AG09309 (cell line): Measurements from ENCODE around the gene SNRK.

Experiments used
- DNase-seq: peaks from one replicate; pipeline ENCODE4 v3.0.0-alpha.2; 2010; ENCODE audit warnings: low read depth
- H3K4me3 ChIP-seq: 2 replicates; pipeline ENCODE4 v1.5.1; 2011; ENCODE audit warnings: mild to moderate bottlenecking, low read depth, low read length, moderate library complexity; ENCODE audit not compliant: control insufficient read depth
- CTCF ChIP-seq: IDR thresholded peaks from 2 replicates; pipeline ENCODE4 v1.5.1; 2011; ENCODE audit warnings: mild to moderate bottlenecking, low read depth, low read length, inconsistent platforms; ENCODE audit not compliant: insufficient read depth, control insufficient read depth; ENCODE audit errors: missing control alignments

Gene SNRK

GRCh38 chr3:43364494-43364893 lies 78.2 kb downstream of the SNRK start:
- no peak overlapping the region for H3K4me3 ChIP-seq
- TF ChIP-seq CTCF = no peak
- no peak for DNase-seq

DNA sequence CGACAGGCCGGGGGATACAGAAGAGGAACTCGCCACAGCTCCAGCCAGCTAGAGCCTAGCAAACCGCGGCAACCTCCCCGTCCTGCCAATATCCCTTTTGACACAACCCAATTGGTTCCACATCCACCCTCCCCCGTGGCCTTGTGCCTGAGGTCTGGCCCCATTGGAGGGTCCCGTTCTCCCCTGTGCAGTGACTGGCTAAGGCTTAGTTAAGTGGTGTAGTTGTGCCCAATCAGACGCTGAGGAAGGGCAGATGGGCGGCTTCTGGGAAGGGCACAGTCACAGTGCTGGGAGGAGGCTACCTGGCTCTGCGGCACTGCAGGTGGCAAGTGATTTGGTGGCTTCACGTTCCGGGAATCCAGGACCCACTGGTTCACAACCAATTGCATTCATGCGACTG lies 78.6 kb downstream of the SNRK start:
- TF ChIP-seq CTCF = no peak
- no peak overlapping the region for H3K4me3 ChIP-seq
- no peak for DNase-seq

GRCh38 chr3:43365601-43366305 lies 79.4 kb downstream of the SNRK start:
- no peak overlapping the region for H3K4me3 ChIP-seq
- no peak for DNase-seq
- TF ChIP-seq CTCF = no peak

- no peak for TF ChIP-seq CTCF
- no peak overlapping the region for H3K4me3 ChIP-seq
- no peak for DNase-seq
Measured at GRCh38 chr3:43366481-43366880, 80.1 kb downstream of the SNRK start.

GRCh38 chr3:43366885-43367284 lies 80.5 kb downstream of the SNRK start:
- no peak for DNase-seq
- H3K4me3 ChIP-seq = no peak overlapping the region
- TF ChIP-seq CTCF = no peak

DNA sequence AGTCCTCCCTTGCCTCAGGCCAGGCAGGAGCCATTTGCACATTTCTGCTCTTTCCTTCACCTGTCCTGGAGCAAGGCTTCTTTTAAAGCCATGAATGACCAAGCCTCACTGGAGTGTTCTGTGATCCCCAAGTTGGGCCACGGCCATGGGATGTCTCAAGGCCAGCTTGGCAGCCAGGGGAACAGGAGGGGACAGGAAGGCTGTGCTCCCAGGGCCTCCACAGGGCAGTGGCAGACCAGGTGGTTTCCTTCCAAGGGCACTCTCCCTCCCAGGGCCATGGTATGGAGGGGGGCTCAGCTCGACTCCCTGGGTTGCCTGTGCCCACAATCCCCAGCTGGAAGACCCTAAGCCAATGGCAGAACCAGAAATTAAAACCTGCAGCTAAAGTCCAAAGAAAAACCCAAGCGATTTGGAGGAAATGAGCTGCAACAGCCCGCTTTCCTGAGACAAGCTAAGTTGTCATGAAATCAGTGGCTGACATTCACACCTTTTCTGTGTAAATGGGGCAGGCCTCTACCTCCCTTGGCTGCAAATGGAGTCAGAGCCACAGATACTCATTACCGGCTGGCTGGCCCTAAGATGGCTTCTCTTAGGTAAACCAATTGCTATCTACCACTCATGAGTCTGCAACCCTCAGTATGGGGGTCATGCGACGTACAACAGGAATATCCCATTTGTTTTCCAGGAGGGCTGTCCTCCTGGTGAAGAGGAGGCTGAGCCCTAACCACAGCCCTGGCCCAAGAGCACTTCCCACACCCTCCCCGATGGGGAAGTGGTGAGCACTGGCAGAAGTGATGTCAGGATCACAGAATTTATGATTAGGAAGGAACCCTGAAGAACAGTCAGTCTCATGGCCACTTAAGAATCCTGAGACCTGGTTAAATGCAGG lies 83.3 kb downstream of the SNRK start:
- H3K4me3 ChIP-seq = no peak overlapping the region
- DNase-seq = no peak
- TF ChIP-seq CTCF = no peak
